ENCODE measurements around the gene EMD.

EMD gene

DNA sequence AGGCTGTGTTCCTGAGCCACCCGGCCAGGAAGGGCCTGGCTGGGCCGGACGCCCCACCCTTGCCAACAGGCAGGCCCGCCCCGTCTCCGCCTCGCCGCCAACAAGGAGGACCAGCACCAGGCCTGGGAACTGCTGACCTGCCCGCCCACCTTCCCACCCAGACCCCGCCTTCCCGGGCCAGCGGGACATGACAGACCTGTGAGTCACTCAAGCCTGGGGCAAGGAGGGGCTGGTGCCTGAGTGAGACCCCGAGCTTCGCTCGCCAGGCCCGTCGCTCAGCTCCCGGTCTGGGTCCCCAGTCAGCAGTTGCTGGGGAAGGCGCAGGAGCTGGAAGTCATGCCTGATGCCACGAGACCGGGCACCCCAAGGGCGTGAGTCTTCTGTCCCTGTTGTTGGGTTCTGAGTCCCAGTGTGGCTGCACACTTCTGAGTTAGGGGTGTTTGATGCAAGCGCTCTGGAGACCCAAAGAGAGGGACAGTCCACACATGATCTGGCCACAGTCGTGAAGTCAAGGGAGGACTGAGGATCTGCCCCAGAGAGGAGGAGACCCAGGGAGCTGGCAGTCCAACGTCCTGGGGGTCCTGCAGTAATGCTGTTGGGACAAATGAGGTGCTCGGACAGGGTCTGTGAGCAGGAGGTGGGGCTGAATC is 30.3 kb downstream of the EMD start, which contains the start of gene DNASE1L1:
Gene DNASE1L1 (minus strand): TSS at position 33 of the 650 bp plus-strand sequence. CDS start 3,686 bp downstream, outside the sequence.
- DNase-seq (ENCODE audit: extremely low spot score, insufficient read length, low read depth) (no peak), FAIRE-seq (peak; percentile 88)

DNA sequence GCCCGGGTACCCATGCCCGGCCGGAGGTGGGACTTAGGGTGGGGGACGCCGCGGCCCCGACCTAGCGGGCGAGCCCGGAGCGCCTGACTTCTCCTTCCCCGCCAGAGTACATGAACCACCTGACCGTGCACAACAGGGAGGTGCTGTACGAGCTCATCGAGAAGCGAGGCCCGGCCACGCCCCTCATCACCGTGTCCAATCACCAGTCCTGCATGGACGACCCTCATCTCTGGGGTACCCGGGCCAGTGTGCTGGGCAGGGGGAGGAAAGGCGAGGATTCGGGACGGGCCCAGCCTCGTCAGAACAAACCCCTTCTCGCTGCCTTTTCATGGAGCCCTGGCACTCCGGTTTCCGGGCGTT is 32.9 kb downstream of the EMD start:
- FAIRE-seq (peak; percentile 97), DNase-seq (ENCODE audit: extremely low spot score, insufficient read length, low read depth) (no peak)

DNA sequence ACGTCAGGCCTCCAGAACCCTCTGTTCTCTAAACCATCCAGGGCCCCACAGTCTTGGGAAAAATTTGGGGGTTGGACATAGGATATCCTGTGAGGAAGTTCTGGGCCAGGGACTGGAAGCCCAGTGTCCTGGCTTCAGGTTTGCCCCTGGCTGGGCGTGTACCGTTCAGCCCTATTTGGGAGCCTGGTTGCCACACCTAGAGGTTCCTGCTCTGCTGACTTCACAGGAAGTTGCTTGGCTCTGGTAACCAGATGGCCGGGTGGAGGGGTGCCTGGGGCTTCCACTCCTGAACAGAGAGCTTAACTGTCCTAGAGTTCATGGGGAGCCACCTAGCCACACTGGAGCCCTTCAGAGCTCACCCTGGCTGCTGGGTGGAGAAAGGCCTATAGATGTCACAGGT is 33.4 kb downstream of the EMD start:
- DNase-seq (ENCODE audit: extremely low spot score, insufficient read length, low read depth) (no peak), FAIRE-seq (peak; percentile 88)

DNA sequence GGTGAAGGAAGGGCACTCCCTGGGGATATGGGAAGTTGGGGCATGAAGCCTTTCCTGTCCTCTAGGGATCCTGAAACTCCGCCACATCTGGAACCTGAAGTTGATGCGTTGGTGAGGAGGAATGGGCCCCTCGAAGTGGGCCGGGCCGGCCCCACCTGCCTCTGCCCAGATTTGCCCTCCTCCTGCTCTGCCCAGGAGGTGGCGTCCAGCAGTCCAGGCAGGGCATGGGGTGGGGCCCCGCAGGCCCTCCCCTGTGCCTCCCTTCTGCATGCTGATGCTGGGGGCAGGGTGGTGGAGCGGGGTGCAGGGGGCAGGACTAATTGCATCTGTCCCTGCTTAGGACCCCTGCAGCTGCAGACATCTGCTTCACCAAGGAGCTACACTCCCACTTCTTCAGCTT is 34.0 kb downstream of the EMD start:
- FAIRE-seq (no peak), DNase-seq (ENCODE audit: extremely low spot score, insufficient read length, low read depth) (no peak)

DNA sequence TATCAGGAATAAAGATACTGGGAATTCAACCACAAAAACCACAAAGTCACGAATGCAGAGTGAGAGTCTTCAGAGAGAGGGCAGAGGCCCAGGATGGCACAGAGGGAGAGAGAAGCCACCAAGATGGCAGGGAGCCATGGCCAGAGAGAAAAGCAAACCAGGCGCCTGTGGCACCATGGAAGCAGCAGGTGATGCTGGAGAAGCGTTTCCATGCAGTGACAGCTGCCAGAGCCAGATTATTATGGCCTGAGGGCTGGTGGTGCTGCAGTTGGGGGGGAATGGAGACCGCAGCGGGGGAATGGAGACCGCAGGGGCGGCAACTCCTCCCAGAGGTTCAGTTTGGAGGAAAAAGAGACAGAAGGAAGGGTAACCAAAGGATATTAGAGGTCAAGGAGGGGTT is 38.1 kb downstream of the EMD start:
- DNase-seq (ENCODE audit: extremely low spot score, insufficient read length, low read depth) (no peak), FAIRE-seq (no peak)

DNA sequence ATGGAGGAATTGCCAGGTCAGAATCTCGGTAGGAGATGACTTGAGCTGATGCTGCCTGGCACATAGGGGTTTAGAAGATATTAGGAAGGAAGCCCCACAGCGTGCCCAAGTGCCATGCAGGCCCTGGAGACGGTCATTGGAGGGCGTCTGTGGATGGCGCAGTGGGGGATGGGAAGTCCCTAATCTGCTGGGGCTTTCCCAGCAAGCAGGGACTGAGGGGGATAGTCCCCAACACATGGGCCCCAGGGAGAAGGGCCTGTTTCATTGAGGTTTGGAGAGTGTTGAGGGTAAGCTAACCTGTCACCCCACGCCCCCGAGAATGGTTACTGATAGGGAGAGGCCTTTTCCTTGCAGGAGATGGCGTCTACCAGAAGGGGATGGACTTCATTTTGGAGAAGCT is 40.1 kb downstream of the EMD start:
- FAIRE-seq (no peak), DNase-seq (ENCODE audit: extremely low spot score, insufficient read length, low read depth) (no peak)

DNA sequence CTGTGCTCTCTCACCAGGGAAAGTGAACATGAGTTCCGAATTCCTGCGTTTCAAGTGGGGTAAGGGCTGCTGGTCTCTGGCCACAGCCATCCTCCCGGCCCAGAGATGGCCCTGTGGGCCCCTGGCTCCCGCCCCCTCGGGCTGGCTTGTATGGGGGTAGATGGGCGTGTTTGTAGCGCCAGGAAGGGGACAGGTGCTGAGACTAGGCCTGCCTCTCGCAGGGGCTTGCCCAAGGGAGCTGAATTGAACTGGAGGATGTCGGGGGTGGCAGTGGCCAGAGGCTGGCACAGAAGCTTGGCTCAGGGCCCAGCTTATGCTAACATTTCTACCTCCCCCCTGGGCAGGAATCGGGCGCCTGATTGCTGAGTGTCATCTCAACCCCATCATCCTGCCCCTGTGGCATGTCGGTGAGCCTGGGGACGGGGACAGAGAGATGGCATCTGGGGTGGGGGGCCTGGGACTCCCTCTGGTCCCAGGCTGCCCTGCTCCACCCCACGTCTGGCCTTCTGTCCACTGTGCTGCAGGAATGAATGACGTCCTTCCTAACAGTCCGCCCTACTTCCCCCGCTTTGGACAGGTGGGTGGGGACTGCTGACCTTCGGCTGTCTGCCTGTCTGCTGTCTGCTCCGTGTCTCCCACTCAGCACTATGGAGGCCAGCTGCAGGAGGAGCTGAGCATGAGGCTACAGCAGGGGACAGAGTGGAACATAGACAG is 40.8 kb downstream of the EMD start:
- FAIRE-seq (no peak), DNase-seq (ENCODE audit: extremely low spot score, insufficient read length, low read depth) (no peak)

DNA sequence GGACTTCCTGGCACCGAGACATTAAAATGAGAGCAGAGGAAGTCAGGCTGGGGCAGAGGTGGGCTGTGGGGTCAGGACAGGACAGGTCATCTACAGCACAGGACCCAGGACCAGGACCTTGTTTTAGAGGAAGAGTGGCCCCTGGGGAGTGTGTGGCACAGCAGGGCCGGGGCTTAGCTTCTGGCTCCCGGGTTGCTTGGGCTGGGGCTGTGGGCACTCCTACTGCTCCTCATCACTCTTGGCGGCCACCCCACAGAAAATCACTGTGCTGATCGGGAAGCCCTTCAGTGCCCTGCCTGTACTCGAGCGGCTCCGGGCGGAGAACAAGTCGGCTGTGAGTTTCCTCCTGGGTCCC is 41.3 kb downstream of the EMD start:
- FAIRE-seq = no peak
- DNase-seq (ENCODE audit: extremely low spot score, insufficient read length, low read depth) = no peak

DNA sequence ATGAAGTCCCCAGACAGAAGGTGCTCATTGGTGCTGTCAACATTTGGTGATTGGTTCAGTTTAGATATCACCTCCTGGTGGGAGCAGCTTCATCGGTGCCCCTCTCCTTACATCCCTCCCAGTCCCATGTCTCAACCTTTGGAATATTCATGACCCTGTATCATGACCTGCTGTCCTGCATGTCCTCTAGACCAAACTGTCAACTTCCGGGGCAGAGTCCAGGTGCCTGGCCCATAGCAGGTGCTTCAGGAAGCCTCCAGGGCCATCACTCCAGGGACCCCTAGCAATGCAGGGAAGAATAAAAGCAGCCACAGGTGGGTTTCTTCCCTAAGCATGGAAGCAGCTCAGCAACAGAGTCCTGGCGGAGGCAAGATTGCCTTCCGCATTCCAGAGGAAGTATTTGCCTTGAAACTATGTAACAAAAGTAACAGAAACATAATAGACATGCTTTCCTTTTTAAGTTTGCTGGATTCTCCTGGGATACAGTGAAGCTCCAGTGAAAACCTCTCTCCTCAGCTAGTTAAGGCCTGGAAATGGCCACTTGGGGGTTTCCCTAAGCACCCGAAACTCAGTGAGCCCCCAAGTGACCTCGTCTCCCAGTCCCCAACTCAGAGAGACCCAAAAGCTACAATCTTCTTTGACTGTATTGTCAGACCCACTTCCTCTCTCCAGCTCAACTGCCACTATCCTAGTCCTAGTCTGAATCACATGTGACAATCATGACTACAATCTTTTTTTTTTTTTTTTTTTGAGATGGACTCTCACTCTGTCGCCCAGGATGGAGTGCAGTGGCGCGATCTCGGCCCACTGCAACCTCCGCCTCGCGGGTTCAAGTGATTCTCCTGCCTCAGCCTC is 48.0 kb downstream of the EMD start:
- DNase-seq (ENCODE audit: extremely low spot score, insufficient read length, low read depth) = no peak
- no peak for FAIRE-seq

DNA sequence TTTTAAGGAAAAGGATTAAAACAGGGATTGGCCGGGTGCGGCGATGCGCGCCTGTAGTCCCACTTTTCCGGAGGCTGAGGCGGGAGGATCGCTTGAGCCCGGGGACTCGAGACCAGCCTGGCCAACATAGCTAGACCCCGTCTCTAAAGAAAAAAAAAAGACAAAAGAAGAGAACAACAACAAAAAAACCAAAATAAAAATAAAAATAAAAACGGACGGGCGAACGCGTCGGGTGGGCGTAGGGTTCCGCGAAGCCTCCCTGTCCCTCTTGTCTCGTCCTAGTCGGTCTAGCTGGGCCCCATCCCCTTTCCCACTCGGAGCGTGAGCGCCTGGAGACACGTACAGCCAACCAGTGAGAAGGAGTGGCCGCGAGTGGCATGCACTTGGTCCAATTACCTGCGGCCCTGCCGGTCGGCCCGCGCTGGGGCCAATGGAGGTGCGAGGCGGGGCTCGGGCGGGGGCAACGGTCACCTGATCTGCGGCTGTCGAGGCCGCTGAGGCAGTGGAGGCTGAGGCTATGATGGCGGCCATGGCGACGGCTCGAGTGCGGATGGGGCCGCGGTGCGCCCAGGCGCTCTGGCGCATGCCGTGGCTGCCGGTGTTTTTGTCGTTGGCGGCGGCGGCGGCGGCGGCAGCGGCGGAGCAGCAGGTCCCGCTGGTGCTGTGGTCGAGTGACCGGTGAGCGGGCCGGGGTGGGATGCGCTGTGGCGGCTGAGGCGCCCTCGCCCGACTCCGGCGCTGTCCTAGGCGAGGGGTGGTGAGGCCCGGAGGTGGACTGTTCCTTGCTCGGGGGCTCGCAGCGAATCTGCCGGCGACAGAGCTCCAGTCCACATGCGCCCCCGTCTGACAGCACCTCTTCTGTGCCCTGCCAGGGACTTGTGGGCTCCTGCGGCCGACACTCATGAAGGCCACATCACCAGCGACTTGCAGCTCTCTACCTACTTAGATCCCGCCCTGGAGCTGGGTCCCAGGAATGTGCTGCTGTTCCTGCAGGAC is 49.4 kb downstream of the EMD start, which contains the start of gene ATP6AP1:
Gene ATP6AP1 (plus strand): TSS at position 502 of the 996 bp plus-strand sequence. CDS start 16 bp downstream, at position 518.
- FAIRE-seq (peak; percentile 98), DNase-seq (ENCODE audit: extremely low spot score, insufficient read length, low read depth) (peak; percentile 76)

DNA sequence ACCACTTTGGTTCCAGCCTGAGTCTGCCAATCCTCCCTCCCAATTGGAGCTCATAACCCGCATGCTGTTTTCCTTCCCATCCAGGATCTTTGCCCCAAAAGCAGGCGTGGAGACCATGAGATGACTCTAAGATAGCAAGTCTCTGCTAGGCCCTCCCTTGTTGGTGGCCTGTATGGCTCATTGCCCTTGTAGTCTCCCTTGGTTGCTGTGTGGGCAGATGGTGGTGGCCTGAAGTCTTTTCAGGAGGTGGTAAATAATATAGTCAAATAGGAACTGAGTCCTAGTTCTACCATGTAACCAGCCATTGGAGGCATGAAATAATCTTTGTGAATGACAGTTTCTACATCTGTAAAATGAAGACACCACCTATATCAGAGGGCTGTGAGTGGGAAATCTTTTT is 50.6 kb downstream of the EMD start:
- DNase-seq (ENCODE audit: extremely low spot score, insufficient read length, low read depth) = no peak
- FAIRE-seq = peak; percentile 42

DNA sequence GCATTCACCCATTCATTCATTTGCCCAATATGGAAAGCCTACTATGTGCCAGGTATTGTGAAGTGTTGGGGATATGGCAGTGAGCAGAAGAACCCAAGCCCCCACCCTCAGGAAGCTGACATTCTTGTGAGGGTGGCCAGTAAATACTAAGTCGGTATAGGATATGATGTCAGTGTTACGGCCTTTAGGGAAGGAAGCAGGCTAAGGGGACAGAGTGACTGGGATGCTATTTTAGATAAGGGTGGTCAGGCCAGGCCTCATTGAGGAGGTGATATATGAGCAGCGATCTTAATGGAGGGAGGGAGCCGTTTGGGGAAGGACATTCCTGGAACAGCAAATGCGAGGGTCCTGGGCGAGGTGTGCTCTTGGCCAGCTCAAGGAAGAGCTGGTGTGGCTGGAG is 51.4 kb downstream of the EMD start:
- DNase-seq (ENCODE audit: extremely low spot score, insufficient read length, low read depth) (no peak), FAIRE-seq (no peak)

DNA sequence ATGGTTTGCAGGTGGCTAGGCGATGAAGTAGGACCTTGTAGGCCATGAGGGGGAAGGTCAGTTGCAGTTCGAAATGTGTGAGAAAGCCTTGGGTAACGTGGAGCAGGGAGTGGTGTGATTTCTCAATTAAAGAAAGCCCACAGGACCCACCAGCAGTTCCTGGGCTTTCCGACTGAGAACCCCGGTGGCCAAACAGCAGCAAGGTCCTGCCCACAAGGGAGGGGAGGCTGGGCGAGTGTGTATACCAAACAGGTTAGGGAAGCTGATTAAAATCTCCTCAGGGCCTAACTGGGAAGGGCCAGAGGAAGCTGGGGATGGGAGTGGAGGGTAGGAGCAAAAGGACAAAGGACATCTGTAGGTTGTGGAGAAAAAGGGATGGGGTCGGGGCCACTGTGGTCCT is 51.8 kb downstream of the EMD start:
- DNase-seq (ENCODE audit: extremely low spot score, insufficient read length, low read depth) (no peak), FAIRE-seq (no peak)

All from GM18507 (cell line).